ENCODE results near the gene AGXT.

DNA sequence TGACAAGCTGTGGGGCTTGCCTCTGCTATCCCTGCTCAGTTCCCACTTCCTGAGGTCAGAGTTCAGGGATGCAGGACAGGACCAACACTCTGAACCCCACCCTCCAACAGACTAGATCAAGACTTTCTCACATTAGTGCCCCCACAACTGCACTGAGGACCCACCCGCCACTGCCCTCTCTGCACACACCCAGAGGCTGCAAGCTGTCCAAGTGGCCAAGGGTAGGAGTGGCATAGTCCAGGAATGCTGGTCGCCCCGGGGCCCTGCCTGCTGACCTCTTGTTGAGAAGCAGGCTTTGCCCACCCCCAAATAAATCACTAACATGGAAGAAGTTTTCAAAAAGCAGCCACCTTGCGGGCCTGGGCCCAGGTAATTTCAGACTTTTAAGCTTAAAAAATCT is 43.1 kb upstream of the AGXT start:
- TF ChIP-seq CTCF (conservative IDR thresholded peaks at IDR 0.05; ENCODE audit: low read depth, low read length) (no peak), EZH2 (IDR thresholded peaks at IDR 0.05; ENCODE audit: borderline replicate concordance, low read depth, low read length, poor library complexity, severe bottlenecking) (no peak)
